Sigmoid colon (tissue), 4 donors: Measurements from ENCODE around the gene ZNF692.

Source experiments
- POLR2A ChIP-seq, 2 donors: fragments of 450-650 bp; IDR thresholded peaks; one replicate each; pipeline ENCODE4 v1.6.1; 2016; ENCODE audit warnings: antibody characterized with exemption in 2 of 2, mild to moderate bottlenecking in 2 of 2, moderate library complexity in 2 of 2
- POLR2AphosphoS5 ChIP-seq, 4 donors: sonication (generic); formaldehyde crosslinking; IDR thresholded peaks; one replicate each; pipeline ENCODE4 v1.6.1; 2017; ENCODE audit warnings: antibody characterized with exemption in 4 of 4
- TF ChIP-seq, protein P1 (sequence below), 4 experiments: fragments of 450-650 bp in 3 of 4; fragments of 200-600 bp in 1 of 4; IDR thresholded peaks; one replicate each; pipeline ENCODE4 v1.5.1; 2016 to 2019; ENCODE audit warnings: antibody characterized with exemption in 4 of 4, mild to moderate bottlenecking in 3 of 4, moderate library complexity in 2 of 4

GRCh38 chr1:248860007-248860406 is 1.1 kb upstream of the ZNF692 start:
- TF ChIP-seq, protein P1, sequence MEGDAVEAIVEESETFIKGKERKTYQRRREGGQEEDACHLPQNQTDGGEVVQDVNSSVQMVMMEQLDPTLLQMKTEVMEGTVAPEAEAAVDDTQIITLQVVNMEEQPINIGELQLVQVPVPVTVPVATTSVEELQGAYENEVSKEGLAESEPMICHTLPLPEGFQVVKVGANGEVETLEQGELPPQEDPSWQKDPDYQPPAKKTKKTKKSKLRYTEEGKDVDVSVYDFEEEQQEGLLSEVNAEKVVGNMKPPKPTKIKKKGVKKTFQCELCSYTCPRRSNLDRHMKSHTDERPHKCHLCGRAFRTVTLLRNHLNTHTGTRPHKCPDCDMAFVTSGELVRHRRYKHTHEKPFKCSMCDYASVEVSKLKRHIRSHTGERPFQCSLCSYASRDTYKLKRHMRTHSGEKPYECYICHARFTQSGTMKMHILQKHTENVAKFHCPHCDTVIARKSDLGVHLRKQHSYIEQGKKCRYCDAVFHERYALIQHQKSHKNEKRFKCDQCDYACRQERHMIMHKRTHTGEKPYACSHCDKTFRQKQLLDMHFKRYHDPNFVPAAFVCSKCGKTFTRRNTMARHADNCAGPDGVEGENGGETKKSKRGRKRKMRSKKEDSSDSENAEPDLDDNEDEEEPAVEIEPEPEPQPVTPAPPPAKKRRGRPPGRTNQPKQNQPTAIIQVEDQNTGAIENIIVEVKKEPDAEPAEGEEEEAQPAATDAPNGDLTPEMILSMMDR (IDR thresholded peaks at IDR 0.05) = no peak
- TF ChIP-seq POLR2A (IDR thresholded peaks at IDR 0.05) = no peak
- TF ChIP-seq POLR2AphosphoS5 (IDR thresholded peaks at IDR 0.05) = no peak
